ENCODE data around the gene TRPC6. TPM values are rescaled to one million over a fixed set of nuclear protein-coding genes. Genes with fewer than 3 reads are reported as not detected.

TRPC6 gene
- total RNA-seq, 1 experiment from 2014 or later: not detected

DNA sequence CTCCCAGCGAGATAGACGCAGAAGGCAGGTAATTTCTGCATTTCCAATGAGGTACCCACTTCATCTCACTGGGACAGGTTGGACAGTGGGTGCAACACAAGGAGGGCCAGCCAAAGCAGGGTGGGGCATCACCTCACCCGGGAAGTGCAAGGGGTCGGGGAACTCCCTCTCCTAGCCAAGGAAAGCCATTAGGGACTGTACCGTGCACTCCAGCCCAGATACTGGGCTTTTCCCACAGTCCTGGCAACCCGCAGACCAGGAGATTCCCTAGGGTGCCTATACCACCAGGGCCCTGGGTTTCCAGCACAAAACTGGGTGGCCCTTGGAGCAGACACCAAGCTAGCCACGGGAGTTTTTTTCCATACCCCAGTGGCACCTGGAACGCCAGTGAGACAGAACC lies 17.2 kb downstream of the TRPC6 start:
- H3K9me3 ChIP-seq (ENCODE audit: insufficient read depth, low read depth): peaks cover 5% of the 10 kb centered on the region; the same call in 1 of the 2 replicates
- H3K79me2 ChIP-seq (ENCODE audit: low read depth): no peaks in the 10 kb centered on the region
- CTCF ChIA-PET: no interaction called here
- H3K9me2 ChIP-seq (ENCODE audit: insufficient read depth): no peaks in the 10 kb centered on the region
- H3K4me3 ChIP-seq: no peak overlapping the region
- no peak overlapping the region for H3K4me2 ChIP-seq
- BruUV-seq (replicated peaks): no TSS peak
- no peaks in the 10 kb centered on the region for H3K36me3 ChIP-seq (ENCODE audit: low read depth)
- H3K27me3 ChIP-seq (ENCODE audit: insufficient read depth, low read depth): no peaks in the 10 kb centered on the region
- intact Hi-C loops (cut with micrococcal nuclease; ENCODE audit: unreplicated experiment): no loop called here
- no peaks in the 10 kb centered on the region for H3K4me1 ChIP-seq (replicated peaks; ENCODE audit: insufficient read depth)
- no peak overlapping the region for H2AFZ ChIP-seq
- no peaks in the 10 kb centered on the region for H3F3A ChIP-seq (ENCODE audit: insufficient read depth, low read depth)
- no peak for TF ChIP-seq EZH2 (IDR thresholded peaks at IDR 0.05; ENCODE audit: low read depth)
- TF ChIP-seq, protein P1, sequence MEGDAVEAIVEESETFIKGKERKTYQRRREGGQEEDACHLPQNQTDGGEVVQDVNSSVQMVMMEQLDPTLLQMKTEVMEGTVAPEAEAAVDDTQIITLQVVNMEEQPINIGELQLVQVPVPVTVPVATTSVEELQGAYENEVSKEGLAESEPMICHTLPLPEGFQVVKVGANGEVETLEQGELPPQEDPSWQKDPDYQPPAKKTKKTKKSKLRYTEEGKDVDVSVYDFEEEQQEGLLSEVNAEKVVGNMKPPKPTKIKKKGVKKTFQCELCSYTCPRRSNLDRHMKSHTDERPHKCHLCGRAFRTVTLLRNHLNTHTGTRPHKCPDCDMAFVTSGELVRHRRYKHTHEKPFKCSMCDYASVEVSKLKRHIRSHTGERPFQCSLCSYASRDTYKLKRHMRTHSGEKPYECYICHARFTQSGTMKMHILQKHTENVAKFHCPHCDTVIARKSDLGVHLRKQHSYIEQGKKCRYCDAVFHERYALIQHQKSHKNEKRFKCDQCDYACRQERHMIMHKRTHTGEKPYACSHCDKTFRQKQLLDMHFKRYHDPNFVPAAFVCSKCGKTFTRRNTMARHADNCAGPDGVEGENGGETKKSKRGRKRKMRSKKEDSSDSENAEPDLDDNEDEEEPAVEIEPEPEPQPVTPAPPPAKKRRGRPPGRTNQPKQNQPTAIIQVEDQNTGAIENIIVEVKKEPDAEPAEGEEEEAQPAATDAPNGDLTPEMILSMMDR (conservative IDR thresholded peaks at IDR 0.05): no peak
- DNase-seq: no peak
- H3K27ac ChIP-seq: no peak overlapping the region
- POLR2A ChIA-PET (ENCODE audit: unreplicated experiment): no interaction called here
- no peaks in the 10 kb centered on the region for H4K20me1 ChIP-seq (ENCODE audit: insufficient read depth)

- TF ChIP-seq EZH2 (IDR thresholded peaks at IDR 0.05; ENCODE audit: low read depth): no peak
- TF ChIP-seq, protein P1 (conservative IDR thresholded peaks at IDR 0.05): no peak
- Histone ChIP-seq H4K20me1 (ENCODE audit: insufficient read depth) (no peaks in the 10 kb centered on the region), H3K36me3 (ENCODE audit: low read depth) (no peaks in the 10 kb centered on the region), H3K9me3 (ENCODE audit: insufficient read depth, low read depth) (peaks cover 5% of the 10 kb centered on the region; the same call in 1 of the 2 replicates), H3K79me2 (ENCODE audit: low read depth) (no peaks in the 10 kb centered on the region), H3K27me3 (ENCODE audit: insufficient read depth, low read depth) (no peaks in the 10 kb centered on the region), H3K4me1 (replicated peaks; ENCODE audit: insufficient read depth) (no peaks in the 10 kb centered on the region), H3K4me2 (no peak overlapping the region), H2AFZ (no peak overlapping the region), H3K4me3 (no peak overlapping the region), H3F3A (ENCODE audit: insufficient read depth, low read depth) (no peaks in the 10 kb centered on the region), H3K27ac (no peak overlapping the region), H3K9me2 (ENCODE audit: insufficient read depth) (no peaks in the 10 kb centered on the region)
- intact Hi-C loops (cut with micrococcal nuclease; ENCODE audit: unreplicated experiment): no loop called here
- DNase-seq: no peak
- ChIA-PET CTCF (no interaction called here), POLR2A (ENCODE audit: unreplicated experiment) (no interaction called here)
- BruUV-seq (replicated peaks): no TSS peak
These were observed 20.6 kb downstream of the TRPC6 start for GRCh38 chr11:101563166-101563565.

- Histone ChIP-seq H3F3A (ENCODE audit: insufficient read depth, low read depth) (no peaks in the 10 kb centered on the region), H4K20me1 (ENCODE audit: insufficient read depth) (no peaks in the 10 kb centered on the region), H3K4me3 (no peak overlapping the region), H2AFZ (no peak overlapping the region), H3K4me1 (replicated peaks; ENCODE audit: insufficient read depth) (no peaks in the 10 kb centered on the region), H3K4me2 (no peak overlapping the region), H3K27me3 (ENCODE audit: insufficient read depth, low read depth) (no peaks in the 10 kb centered on the region), H3K79me2 (ENCODE audit: low read depth) (no peaks in the 10 kb centered on the region), H3K9me3 (ENCODE audit: insufficient read depth, low read depth) (no peaks in the 10 kb centered on the region), H3K27ac (no peak overlapping the region), H3K36me3 (ENCODE audit: low read depth) (no peaks in the 10 kb centered on the region), H3K9me2 (ENCODE audit: insufficient read depth) (no peaks in the 10 kb centered on the region)
- CTCF ChIA-PET: no interaction called here
- TF ChIP-seq EZH2 (IDR thresholded peaks at IDR 0.05; ENCODE audit: low read depth): no peak
- TF ChIP-seq, protein P1 (conservative IDR thresholded peaks at IDR 0.05): no peak
- POLR2A ChIA-PET (ENCODE audit: unreplicated experiment): no interaction called here
- intact Hi-C loops (cut with micrococcal nuclease; ENCODE audit: unreplicated experiment): no loop called here
- DNase-seq: no peak
- no TSS peak for BruUV-seq (replicated peaks)
These were observed 28.4 kb downstream of the TRPC6 start for GRCh38 chr11:101555366-101555765.

All from PC-9 (cell line).